Suprapubic skin (tissue), 3 donors: ENCODE data around the gene MFAP1.

ENCODE experiments used
- CTCF ChIP-seq, 2 donors: fragments of 200-600 bp in 1 of 2; fragments of 450-650 bp in 1 of 2; sonication (generic) in 1 of 2; IDR thresholded peaks; one replicate each; pipeline ENCODE4 v1.5.1; 2016 to 2019; ENCODE audit warnings: antibody characterized with exemption in 2 of 2, mild to moderate bottlenecking in 1 of 2, moderate library complexity in 1 of 2
- POLR2AphosphoS5 ChIP-seq, 3 donors: sonication (generic); formaldehyde crosslinking; IDR thresholded peaks; one replicate each; pipeline ENCODE4 v1.6.1; 2017; ENCODE audit warnings: antibody characterized with exemption in 3 of 3

- no peak for TF ChIP-seq CTCF (IDR thresholded peaks at IDR 0.05)
- no peak for TF ChIP-seq POLR2AphosphoS5 (IDR thresholded peaks at IDR 0.05)
Measured at GRCh38 chr15:43845421-43845820, 20.9 kb upstream of the MFAP1 start.
